HUES64 (cell line): ENCODE data around the gene FREM1. TPM values are rescaled to one million over a fixed set of nuclear protein-coding genes. Genes with fewer than 3 reads are reported as not detected.
A peak's percentile ranks its signal among the peaks of the same experiment; 100 is the strongest.

Source experiments
- H3K27ac ChIP-seq: 2 replicates; pipeline ENCODE4 v1.7.0; 2013; ENCODE audit warnings: low read depth, low read length, inconsistent platforms
- H3K27me3 ChIP-seq: 2 replicates; pipeline ENCODE4 v1.6.1; 2013; ENCODE audit warnings: mild to moderate bottlenecking, low read length; ENCODE audit not compliant: insufficient read depth
- H3K36me3 ChIP-seq: 2 replicates; pipeline ENCODE4 v1.6.1; 2013; ENCODE audit warnings: mild to moderate bottlenecking, low read length; ENCODE audit not compliant: insufficient read depth
- H3K4me1 ChIP-seq: 2 replicates; pipeline ENCODE4 v1.6.1; 2013; ENCODE audit warnings: mild to moderate bottlenecking, low read length, moderate library complexity; ENCODE audit not compliant: insufficient read depth
- H3K4me3 ChIP-seq: 2 replicates; pipeline ENCODE4 v1.5.1; 2013; ENCODE audit warnings: mild to moderate bottlenecking, low read length, moderate library complexity
- H3K9ac ChIP-seq: 2 replicates; pipeline ENCODE4 v1.6.1; 2013; ENCODE audit warnings: mild to moderate bottlenecking, low read depth, low read length
- H3K9me3 ChIP-seq: 2 replicates; pipeline ENCODE4 v1.6.1; 2013; ENCODE audit warnings: low read depth, low read length; ENCODE audit not compliant: insufficient read depth
- WGBS: fragments of 150-250, 120-280 bp; methylation state at CpG from one replicate; pipeline ENCODE4 v1.1.7; 2013; ENCODE audit warnings: missing lambda C conversion rate; 5-methylcytosine and 5-hydroxymethylcytosine counted together
- polyA plus RNA-seq, 2 experiments: library from polyadenylated mRNA; stranded (reverse); fragments of 50-300 nt; gene quantifications; one replicate each; pipeline ENCODE4 v1.2.3, GENCODE V29; 2013

FREM1 gene
- polyA plus RNA-seq (2013, experiment 1 of 2): 4.8 TPM
- polyA plus RNA-seq (2013, experiment 2 of 2): 7.1 TPM

- Histone ChIP-seq H3K4me3 (peak within 1 kb of the TSS; percentile 47), H3K27me3 (no peaks in the 10 kb centered on the region), H3K27ac (peak within 1 kb of the TSS; percentile 46; the same call in 1 of the 2 replicates), H3K9me3 (no peaks in the 10 kb centered on the region), H3K4me1 (peaks cover 47% of the 10 kb centered on the region), H3K9ac (peak within 1 kb of the TSS; percentile 45), H3K36me3 (no peaks in the 10 kb centered on the region)
- WGBS: 31% methylated on average over 18 of the region's 18 CpGs
These were observed at the start of gene FREM1 for GRCh38 chr9:14909961-14910805. FREM1 (minus strand) TSS chr9:14910428; CDS start chr9:14868977, 41,451 bp downstream.

- H3K4me3 ChIP-seq: no peak overlapping the region
- no peaks in the 10 kb centered on the region for H3K27me3 ChIP-seq
- no peaks in the 10 kb centered on the region for H3K9me3 ChIP-seq
- no peaks in the 10 kb centered on the region for H3K4me1 ChIP-seq
- no peak overlapping the region for H3K27ac ChIP-seq
- H3K36me3 ChIP-seq: no peaks in the 10 kb centered on the region
- no peak overlapping the region for H3K9ac ChIP-seq
These were observed 48.8 kb upstream of the FREM1 start for GRCh38 chr9:14958989-14959388.

- 68% methylated on average over 2 of the region's 2 CpGs for WGBS
- H3K27me3 ChIP-seq: no peaks in the 10 kb centered on the region
- no peaks in the 10 kb centered on the region for H3K9me3 ChIP-seq
- no peaks in the 10 kb centered on the region for H3K4me1 ChIP-seq
- no peak overlapping the region for H3K27ac ChIP-seq
- no peak overlapping the region for H3K4me3 ChIP-seq
- H3K36me3 ChIP-seq: no peaks in the 10 kb centered on the region
- H3K9ac ChIP-seq: no peak overlapping the region
These were observed 46.9 kb upstream of the FREM1 start for GRCh38 chr9:14957109-14957508.

GRCh38 chr9:14956208-14956607 is 46.0 kb upstream of the FREM1 start:
- H3K4me3 ChIP-seq: no peak overlapping the region
- no peak overlapping the region for H3K9ac ChIP-seq
- H3K27ac ChIP-seq: no peak overlapping the region
- H3K27me3 ChIP-seq: no peaks in the 10 kb centered on the region
- 92% methylated on average over 2 of the region's 2 CpGs for WGBS
- no peaks in the 10 kb centered on the region for H3K4me1 ChIP-seq
- no peaks in the 10 kb centered on the region for H3K9me3 ChIP-seq
- H3K36me3 ChIP-seq: no peaks in the 10 kb centered on the region

GRCh38 chr9:14945351-14945750 is 35.1 kb upstream of the FREM1 start:
- no peaks in the 10 kb centered on the region for H3K36me3 ChIP-seq
- H3K27ac ChIP-seq: no peak overlapping the region
- H3K4me3 ChIP-seq: no peak overlapping the region
- no peaks in the 10 kb centered on the region for H3K9me3 ChIP-seq
- H3K4me1 ChIP-seq: no peaks in the 10 kb centered on the region
- H3K27me3 ChIP-seq: no peaks in the 10 kb centered on the region
- H3K9ac ChIP-seq: no peak overlapping the region
- WGBS: 89% methylated on average over 4 of the region's 4 CpGs

GRCh38 chr9:14941501-14942405 is 31.5 kb upstream of the FREM1 start:
- Histone ChIP-seq H3K9me3 (no peaks in the 10 kb centered on the region), H3K9ac (no peak overlapping the region), H3K4me1 (peaks cover 15% of the 10 kb centered on the region), H3K27ac (no peak overlapping the region), H3K27me3 (no peaks in the 10 kb centered on the region), H3K4me3 (no peak overlapping the region), H3K36me3 (no peaks in the 10 kb centered on the region)
- WGBS: 83% methylated on average over 7 of the region's 7 CpGs

GRCh38 chr9:14939378-14939777 is 29.1 kb upstream of the FREM1 start:
- H3K9me3 ChIP-seq: no peaks in the 10 kb centered on the region
- H3K27ac ChIP-seq: 0 out of 2 replicates have a peak overlapping the region, but pooled peaks have one; percentile 31
- peak overlapping the region; percentile 8; the same call in 1 of the 2 replicates for H3K9ac ChIP-seq
- peaks cover 32% of the 10 kb centered on the region for H3K4me1 ChIP-seq
- H3K36me3 ChIP-seq: no peaks in the 10 kb centered on the region
- 65% methylated on average over 4 of the region's 4 CpGs for WGBS
- no peaks in the 10 kb centered on the region for H3K27me3 ChIP-seq
- no peak overlapping the region for H3K4me3 ChIP-seq

GRCh38 chr9:14937216-14937615 is 27.0 kb upstream of the FREM1 start:
- Histone ChIP-seq H3K4me3 (no peak overlapping the region), H3K4me1 (peaks cover 32% of the 10 kb centered on the region), H3K9me3 (no peaks in the 10 kb centered on the region), H3K27ac (no peak overlapping the region), H3K9ac (no peak overlapping the region; the same call in 1 of the 2 replicates), H3K27me3 (no peaks in the 10 kb centered on the region), H3K36me3 (no peaks in the 10 kb centered on the region)
- WGBS: no CpG with 5 or more reads among the region's 2 CpGs

GRCh38 chr9:14936491-14936890 is 26.3 kb upstream of the FREM1 start:
- H3K9ac ChIP-seq: peak overlapping the region; percentile 24; the same call in 1 of the 2 replicates
- no peaks in the 10 kb centered on the region for H3K9me3 ChIP-seq
- H3K4me3 ChIP-seq: no peak overlapping the region
- H3K27ac ChIP-seq: peak overlapping the region; percentile 3; the same call in 1 of the 2 replicates
- peaks cover 32% of the 10 kb centered on the region for H3K4me1 ChIP-seq
- H3K27me3 ChIP-seq: no peaks in the 10 kb centered on the region
- H3K36me3 ChIP-seq: no peaks in the 10 kb centered on the region
- WGBS: 94% methylated on average over 4 of the region's 4 CpGs

GRCh38 chr9:14935964-14936363 is 25.7 kb upstream of the FREM1 start:
- Histone ChIP-seq H3K4me1 (peaks cover 32% of the 10 kb centered on the region), H3K9me3 (no peaks in the 10 kb centered on the region), H3K27ac (no peak overlapping the region; the same call in 1 of the 2 replicates), H3K4me3 (no peak overlapping the region), H3K9ac (no peak overlapping the region), H3K27me3 (no peaks in the 10 kb centered on the region), H3K36me3 (no peaks in the 10 kb centered on the region)
- 74% methylated on average over 1 of the region's 1 CpG for WGBS
